Measurements from ENCODE around the gene ARHGEF10L. TPM values are rescaled to one million over a fixed set of nuclear protein-coding genes. Genes with fewer than 3 reads are reported as not detected.
A peak's percentile ranks its signal among the peaks of the same experiment; 100 is the strongest.

The ARHGEF10L gene
- total RNA-seq, 1 experiment from 2014 or later: 6.8 TPM

- DNase-seq (ENCODE audit: low read depth): no peak
These were observed 134.0 kb downstream of the ARHGEF10L start for GRCh38 chr1:17673329-17674072.

DNA sequence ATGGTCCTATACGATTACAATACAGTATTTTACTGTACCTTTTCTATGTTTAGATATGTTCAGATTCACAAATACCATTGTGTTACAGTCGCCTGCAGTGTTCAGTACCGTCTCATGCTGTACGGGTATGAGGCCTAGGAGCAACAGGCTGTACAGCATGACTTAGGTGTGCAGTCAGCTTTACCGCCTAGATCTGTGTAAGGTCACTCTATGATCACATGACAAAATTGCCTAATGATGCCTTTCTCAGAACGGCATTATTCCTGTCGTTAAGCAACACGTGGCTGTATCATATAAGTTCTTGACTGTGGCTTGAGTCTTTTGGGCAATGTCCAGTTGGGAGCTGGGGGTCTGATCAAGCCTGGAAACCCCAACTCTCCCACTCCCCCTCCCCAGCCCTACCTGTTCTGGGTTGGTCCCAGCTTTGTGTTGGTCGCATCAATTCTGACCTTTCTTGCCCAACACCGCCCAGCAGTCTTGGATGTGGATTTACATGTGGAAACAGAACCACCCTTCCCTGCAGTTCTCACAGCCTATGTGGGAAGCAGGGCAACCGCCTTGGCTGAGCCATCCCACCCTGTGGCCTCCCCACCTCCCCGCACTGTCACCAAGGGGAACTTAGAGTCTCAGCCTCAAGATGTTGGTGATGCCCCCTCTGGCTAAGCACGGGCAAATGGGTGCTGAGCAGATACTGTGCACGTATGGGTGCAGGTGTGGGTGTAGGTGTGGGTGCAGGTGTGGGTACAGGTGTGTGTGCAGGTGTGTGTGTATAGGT, 135.4 kb downstream of the ARHGEF10L start:
- no peak for DNase-seq (ENCODE audit: low read depth)

GRCh38 chr1:17675744-17676143, 136.2 kb downstream of the ARHGEF10L start:
- no peak for DNase-seq (ENCODE audit: low read depth)

DNA sequence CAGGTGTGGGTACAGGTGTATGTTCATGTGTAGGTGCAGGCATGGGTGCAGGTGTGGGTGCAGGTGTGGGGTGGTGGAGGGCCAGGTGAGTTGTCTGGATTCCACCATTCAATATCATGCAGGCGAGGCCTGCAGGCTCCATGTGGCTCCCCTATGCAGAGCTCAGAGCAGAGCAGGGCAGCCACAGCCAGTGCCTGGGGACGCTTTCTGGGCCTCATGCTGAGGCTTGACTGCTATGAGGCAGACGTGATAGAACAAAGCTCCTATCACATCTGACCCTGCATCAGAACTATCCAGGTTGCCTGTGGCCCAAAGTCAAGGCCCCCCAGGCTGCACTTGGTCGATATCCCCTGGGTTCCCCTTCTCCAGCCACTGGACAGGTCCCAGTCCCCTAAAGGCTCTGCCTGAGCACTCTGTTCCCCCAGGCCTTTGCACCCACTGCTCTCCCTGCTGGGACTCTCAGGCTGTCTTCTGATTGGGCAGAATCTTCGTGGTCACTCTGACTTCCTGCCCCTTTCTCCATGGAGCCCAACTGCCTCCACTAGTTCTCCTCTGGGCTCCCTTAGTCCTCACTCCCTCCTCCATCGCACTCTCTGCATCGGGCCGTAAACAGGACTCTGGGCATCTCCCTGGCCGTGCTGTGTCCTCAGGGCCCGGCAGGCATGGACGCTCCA, 137.0 kb downstream of the ARHGEF10L start:
- DNase-seq (ENCODE audit: low read depth): no peak

- DNase-seq (ENCODE audit: low read depth): no peak
These were observed 138.5 kb downstream of the ARHGEF10L start for GRCh38 chr1:17678011-17678410.

DNA sequence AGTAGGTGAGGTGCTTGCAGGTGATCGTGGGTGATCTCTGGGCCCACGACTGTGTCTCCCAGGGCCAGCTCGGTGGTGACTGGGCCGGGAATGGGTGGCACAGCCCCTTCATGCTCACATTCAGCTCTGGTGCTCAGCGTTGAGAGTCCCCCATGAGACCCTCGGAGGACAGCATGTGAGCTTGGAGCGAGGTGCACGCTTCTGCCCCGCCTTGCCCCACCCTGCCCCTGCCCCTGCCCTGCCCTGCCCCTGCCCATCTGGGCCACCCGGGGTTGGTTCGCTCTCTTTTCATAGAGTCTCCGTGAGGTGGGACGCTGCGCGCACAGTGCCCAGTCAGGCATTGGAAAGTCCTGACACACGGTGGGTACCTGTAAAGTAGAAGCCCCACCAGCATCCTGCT, 140.4 kb downstream of the ARHGEF10L start:
- no peak for DNase-seq (ENCODE audit: low read depth)

GRCh38 chr1:17680308-17680707, 140.8 kb downstream of the ARHGEF10L start:
- no peak for DNase-seq (ENCODE audit: low read depth)

DNA sequence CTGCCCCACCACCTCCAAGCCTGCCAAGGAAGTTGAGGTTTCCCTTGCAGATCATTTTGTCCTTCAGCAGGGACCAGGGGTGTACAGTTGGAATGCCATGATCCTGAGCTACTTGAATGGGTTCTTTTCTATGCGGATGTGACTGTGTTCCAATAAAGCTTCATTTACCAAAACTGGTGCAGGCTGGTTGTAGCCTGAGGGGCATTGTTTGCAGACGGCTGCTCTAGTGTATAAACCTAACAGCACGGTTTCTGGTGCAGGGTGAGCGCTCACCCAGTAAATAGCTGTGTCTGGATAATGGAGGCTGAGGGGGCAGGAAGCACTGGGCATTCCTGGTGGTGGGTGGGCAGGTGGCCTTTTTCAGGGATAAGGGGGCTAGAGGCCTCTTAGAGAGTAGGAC, 142.9 kb downstream of the ARHGEF10L start:
- peak; percentile 37 for DNase-seq (ENCODE audit: low read depth)

GRCh38 chr1:17683598-17683997, 144.1 kb downstream of the ARHGEF10L start:
- no peak for DNase-seq (ENCODE audit: low read depth)

DNA sequence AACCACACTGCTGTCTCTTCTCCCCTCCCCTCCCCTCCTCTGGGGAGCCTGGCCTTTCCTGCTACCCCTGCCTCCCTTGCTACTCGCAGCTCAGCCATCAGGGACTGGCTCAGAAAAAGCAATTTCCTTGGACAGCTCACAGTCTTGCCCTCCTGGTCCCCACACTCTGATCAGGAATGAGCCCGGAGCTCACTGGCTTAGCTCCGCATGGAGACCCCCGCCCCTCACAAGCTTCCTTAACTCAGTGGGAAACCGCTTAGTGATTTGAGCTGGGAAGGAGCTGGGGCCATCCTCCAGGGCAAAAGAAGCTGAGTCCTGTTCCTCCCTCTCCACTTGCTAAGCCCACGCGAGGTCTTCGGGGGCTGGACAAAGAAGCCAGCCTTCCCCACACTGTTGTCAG, 145.3 kb downstream of the ARHGEF10L start:
- DNase-seq (ENCODE audit: low read depth): no peak

DNA sequence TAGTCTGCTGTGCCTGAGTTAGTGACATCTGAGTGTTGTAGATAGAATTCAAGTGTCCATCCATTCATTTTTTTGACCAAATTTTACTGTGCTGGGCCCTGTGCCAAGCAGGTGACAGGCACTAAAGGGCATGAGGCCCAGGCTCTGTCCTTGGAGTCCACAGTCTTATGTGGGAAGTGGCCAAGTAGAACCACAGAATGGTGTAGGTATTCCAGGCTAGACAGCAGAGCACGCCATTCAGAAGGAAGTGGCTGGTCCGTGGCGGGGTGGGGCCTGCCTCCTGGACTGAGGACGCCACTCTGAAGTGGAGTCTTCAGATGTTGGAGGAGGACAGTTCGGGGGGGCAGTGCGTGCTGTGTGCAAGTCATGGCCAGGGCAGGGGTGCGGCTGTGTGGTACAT, 146.8 kb downstream of the ARHGEF10L start:
- DNase-seq (ENCODE audit: low read depth): no peak

DNA sequence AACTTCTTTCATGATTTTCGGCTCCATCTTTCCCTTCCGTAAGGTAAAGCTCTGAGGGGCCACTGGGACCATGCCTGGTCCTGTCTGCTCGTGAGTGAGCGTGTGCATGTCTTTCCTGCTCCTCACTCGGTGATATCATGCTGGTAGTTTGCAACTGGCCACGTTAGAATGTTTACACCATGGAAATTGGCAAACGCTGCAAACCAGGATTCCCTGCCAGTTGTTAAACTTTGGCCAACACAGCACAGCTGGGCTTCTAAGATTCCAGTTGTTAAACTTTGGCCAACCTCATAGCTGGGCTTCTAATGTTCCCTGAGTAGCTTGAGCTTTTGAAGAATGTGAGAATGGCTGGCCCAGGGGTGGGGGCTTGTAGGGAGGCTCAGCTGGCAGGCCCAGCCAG, 147.6 kb downstream of the ARHGEF10L start:
- DNase-seq (ENCODE audit: low read depth): no peak

GRCh38 chr1:17688217-17688810, 148.8 kb downstream of the ARHGEF10L start:
- DNase-seq (ENCODE audit: low read depth): no peak

- DNase-seq (ENCODE audit: low read depth): no peak
These were observed 149.5 kb downstream of the ARHGEF10L start for GRCh38 chr1:17689011-17689410.

DNA sequence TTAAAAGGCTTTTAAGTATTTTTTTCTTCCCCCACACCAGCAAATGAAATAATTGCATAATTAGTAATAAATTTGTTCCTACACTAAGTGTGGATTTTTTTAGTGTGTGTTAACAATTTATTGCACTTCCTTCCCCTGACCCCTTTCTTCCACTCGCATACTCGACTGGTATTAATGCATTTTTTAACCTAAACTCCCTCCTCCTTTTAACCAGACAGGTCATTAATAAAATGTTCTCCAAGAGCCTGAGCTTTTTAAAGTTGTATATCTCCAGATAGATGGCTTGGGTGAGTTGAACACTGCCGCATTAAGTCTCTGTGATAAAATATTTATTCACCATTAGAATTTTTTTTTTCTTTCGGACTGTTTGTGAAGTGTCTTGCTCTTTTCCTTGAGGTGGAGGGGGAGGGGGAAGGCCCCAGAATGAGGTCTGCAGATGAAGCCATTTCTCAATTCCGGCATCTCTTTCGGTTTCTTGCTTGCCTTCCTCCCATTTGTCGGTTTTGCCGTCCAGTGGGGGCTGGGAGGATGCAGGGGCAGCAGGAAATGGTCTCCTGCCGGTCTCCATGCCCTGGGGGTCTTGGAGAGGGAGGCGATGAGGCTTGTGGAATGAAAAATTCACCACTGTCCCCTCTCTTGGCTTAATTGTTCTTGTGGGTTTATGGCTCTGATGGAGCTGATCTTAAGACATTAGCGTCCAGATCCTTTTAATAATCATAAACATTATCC, 151.6 kb downstream of the ARHGEF10L start:
- no peak for DNase-seq (ENCODE audit: low read depth)

DNA sequence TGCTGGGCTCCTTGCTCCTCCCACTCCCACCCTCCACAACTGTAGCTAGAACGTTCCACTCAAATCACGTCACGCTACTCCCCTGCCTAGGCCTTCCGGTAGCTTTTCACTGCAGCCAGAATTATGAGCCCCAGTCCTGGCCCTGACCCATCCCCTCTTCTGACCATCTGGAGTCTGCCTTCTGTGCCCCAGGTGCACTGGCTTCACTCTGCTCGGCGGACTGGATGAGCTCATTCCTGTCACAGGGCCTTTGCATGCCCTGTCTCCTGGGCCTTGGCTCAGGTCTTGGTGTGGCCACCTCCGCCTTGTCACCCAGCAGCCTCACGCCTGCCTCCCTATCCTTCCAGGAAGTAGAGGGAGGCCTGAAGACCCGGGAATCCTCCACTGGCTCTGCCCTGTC, 153.1 kb downstream of the ARHGEF10L start:
- no peak for DNase-seq (ENCODE audit: low read depth)

DNA sequence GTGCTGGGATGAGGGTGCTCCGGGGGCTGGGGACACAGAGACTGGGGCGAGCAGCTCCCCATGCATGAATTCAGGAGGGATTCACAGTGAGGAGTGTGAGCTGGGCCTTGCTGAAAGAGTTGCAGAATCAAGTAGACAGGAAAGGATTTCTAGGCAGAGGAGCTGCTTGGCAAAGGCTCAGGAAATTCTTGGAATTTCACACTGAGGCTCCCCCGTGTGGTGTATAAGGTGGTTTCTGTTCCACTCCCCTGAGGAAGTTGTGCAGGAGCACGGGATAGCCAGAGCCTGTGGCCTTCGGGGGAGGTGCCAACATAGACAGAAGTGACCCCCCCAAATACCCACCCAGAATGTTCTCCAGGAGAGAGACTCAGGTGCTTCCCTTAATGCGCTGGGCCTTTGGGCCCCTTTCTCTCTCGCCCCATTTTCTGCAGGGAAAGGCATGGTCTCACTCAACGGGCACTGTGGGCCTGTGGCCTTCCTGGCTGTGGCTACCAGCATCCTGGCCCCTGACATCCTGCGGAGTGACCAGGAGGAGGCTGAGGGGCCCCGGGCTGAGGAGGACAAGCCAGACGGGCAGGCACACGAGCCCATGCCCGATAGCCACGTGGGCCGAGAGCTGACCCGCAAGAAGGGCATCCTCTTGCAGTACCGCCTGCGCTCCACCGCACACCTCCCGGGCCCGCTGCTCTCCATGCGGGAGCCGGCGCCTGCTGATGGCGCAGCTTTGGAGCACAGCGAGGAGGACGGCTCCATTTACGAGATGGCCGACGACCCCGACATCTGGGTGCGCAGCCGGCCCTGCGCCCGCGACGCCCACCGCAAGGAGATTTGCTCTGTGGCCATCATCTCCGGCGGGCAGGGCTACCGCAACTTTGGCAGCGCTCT, 157.2 kb downstream of the ARHGEF10L start:
- peak; percentile 67 for DNase-seq (ENCODE audit: low read depth)

DNA sequence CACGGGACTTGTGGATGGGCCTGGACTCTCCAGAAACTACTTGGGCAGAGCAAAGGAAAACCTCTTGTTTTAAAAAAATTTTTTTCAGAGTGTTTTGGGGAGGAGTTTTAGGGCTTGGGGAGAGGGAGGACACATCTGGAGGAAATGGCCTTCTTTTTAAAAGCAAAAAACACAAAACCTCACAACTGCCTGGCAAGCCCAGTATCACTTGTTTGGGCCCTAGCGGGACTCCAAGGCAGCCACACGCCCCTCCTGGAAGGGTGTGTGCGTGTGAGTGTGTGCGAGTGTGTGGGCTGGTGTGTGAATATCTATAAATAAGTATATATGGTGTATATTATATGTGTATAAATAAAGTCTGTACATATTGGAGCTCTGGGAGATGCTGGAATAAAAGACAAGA, 158.0 kb downstream of the ARHGEF10L start:
- no peak for DNase-seq (ENCODE audit: low read depth)

DNA sequence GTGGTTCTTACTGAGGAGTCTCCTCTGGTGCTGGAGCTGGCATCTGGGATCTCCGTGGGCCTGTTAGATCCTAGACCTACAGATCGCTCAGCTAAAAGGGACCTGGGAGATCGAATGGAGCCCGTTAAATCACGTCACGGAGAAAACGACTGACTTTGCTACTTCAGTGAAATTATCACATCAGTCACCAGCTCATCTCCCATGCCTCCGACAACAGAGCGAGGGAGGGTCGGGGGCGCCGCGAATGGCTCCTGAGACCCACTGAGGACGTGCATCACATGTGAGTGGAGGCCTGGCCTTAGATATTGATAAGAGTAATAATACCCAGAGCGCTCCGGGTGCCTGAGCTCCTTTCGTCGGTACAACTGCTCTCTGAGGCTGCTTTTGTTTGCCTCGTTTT, 160.1 kb downstream of the ARHGEF10L start:
- DNase-seq (ENCODE audit: low read depth): no peak

DNA sequence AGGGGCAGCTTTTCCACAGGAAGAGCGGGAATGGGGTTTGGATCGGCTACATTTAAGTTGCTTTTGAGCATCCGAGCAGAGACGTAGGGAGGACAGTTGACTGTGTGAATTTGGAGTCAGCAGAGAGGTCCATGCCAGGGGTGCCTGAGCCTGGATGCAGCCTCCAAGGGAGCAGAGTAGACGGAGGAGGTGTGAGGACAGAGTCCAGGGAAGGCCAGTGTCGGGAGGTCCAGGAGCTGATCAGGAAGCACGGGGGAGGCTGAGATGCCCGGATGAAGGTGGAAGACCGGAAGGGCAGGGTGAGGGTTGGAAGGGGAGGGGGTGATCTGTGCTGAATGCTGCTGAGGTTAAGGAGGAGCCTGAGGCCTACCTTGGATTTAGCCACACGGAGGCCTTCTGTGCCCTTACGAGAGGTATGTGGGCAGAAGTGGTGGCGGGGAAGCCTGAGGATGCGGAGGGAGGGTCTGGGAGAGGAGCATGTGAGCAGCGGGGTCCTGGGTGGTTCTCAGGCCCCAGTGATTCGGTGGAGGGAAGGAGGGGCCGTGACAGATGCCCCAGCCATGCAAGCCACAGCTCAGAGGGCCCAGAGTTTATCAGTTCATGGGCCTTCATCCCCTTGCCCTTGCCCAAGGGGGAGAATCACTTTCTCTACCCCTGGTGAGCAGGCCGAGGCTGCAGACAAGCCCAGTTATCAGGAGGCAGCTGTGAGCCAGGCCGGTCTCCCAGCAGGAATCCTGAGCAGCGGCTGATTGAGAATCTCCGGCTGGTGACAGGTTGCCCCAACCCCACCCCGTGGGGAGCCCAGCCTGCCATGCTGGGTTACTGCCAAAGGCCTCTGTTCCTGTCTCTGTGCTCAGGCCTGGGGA, 161.7 kb downstream of the ARHGEF10L start:
- DNase-seq (ENCODE audit: low read depth): no peak

Measured in M059J (cell line).